CD14-positive monocyte (primary cell): ENCODE measurements around the gene LACRT. TPM values are rescaled to one million over a fixed set of nuclear protein-coding genes. Genes with fewer than 3 reads are reported as not detected.
"Not testable (repeated sequence)": the region's sequence is repeated elsewhere in the genome, so short reads cannot be mapped to it uniquely, and the experiment has no call there.

ENCODE experiments used
- DNase-seq, 3 donors: peaks; one replicate each; pipeline ENCODE4 v3.0.0-alpha.2; 2011 to 2022
- H2AFZ ChIP-seq: 2 replicates; pipeline ENCODE4 v1.6.0; 2012; ENCODE audit warnings: mild to moderate bottlenecking, low read depth, low read length, inconsistent platforms; ENCODE audit not compliant: insufficient read depth, poor library complexity, severe bottlenecking
- H3K27ac ChIP-seq, 2 donors: 1 replicate in 1 of 2; 2 replicates in 1 of 2; pipeline ENCODE4 v1.5.1; 2012 to 2013; ENCODE audit warnings: low read length in 2 of 2, control low read depth in 1 of 2, inconsistent platforms in 1 of 2, low read depth in 1 of 2, mild to moderate bottlenecking in 1 of 2
- H3K27me3 ChIP-seq, 2 donors: one replicate each; pipeline versions ENCODE4 v1.6.0 to v1.6.1; 2011 to 2013; ENCODE audit warnings: low read length in 2 of 2; ENCODE audit not compliant: control insufficient read depth in 2 of 2, insufficient read depth in 2 of 2
- H3K36me3 ChIP-seq, 2 donors: replicated peaks in 1 of 2; 1 replicate in 1 of 2; 2 replicates in 1 of 2; pipeline versions ENCODE4 v1.5.1 to v1.6.1; 2012 to 2013; ENCODE audit warnings: low read length in 2 of 2, control low read depth in 1 of 2, inconsistent platforms in 1 of 2, mild to moderate bottlenecking in 1 of 2; ENCODE audit not compliant: insufficient read depth in 2 of 2, control insufficient read depth in 1 of 2
- H3K4me1 ChIP-seq, 2 donors: 1 replicate in 1 of 2; 2 replicates in 1 of 2; pipeline versions ENCODE4 v1.5.1 to v1.6.1; 2012 to 2013; ENCODE audit warnings: low read length in 2 of 2, control low read depth in 1 of 2, inconsistent platforms in 1 of 2, mild to moderate bottlenecking in 1 of 2, moderate library complexity in 1 of 2; ENCODE audit not compliant: insufficient read depth in 2 of 2, control insufficient read depth in 1 of 2
- H3K4me2 ChIP-seq: replicated peaks from 2 replicates; pipeline ENCODE3; 2012; ENCODE audit warnings: low read length, moderate library complexity, mild to moderate bottlenecking; ENCODE audit not compliant: poor library complexity, severe bottlenecking; ENCODE audit errors: extremely low read depth
- H3K4me3 ChIP-seq, 3 experiments: fragments of 200-600 bp in 1 of 3; sonication (generic) in 1 of 3; replicated peaks in 1 of 3; 1 replicate in 2 of 3; 2 replicates in 1 of 3; pipeline ENCODE4 v1.5.1; 2011 to 2013; ENCODE audit warnings: low read length in 3 of 3, mild to moderate bottlenecking in 3 of 3, control low read depth in 2 of 3, low read depth in 2 of 3, inconsistent platforms in 1 of 3, moderate library complexity in 1 of 3
- H3K79me2 ChIP-seq: 2 replicates; pipeline ENCODE4 v1.6.0; 2012; ENCODE audit warnings: mild to moderate bottlenecking, control low read depth, inconsistent platforms, low read length, moderate library complexity; ENCODE audit not compliant: insufficient read depth
- H3K9ac ChIP-seq: 2 replicates; pipeline ENCODE4 v1.6.0; 2017; ENCODE audit warnings: low read length, mild to moderate bottlenecking; ENCODE audit not compliant: insufficient read depth, poor library complexity, severe bottlenecking
- H3K9me3 ChIP-seq, 2 donors: replicated peaks in 1 of 2; 1 replicate in 1 of 2; 2 replicates in 1 of 2; pipeline versions ENCODE4 v1.5.1 to v1.6.1; 2012 to 2013; ENCODE audit warnings: low read length in 2 of 2, control low read depth in 1 of 2; ENCODE audit not compliant: control insufficient read depth in 1 of 2, insufficient read depth in 1 of 2
- H4K20me1 ChIP-seq: 2 replicates; pipeline ENCODE4 v1.6.0; 2012; ENCODE audit warnings: mild to moderate bottlenecking, low read length, control low read depth, moderate library complexity; ENCODE audit not compliant: insufficient read depth
- H3K27ac Mint-ChIP-seq, 7 donors: one replicate each; pipeline ENCODE4 v1.8.0; 2020; ENCODE audit warnings: mild to moderate bottlenecking in 7 of 7, mixed read lengths in 7 of 7, moderate library complexity in 6 of 7, inconsistent platforms in 2 of 7
- H3K27me3 Mint-ChIP-seq, 3 donors: one replicate each; pipeline ENCODE4 v1.8.0; 2021 to 2022; ENCODE audit warnings: low read depth in 3 of 3, mild to moderate bottlenecking in 3 of 3, mixed read lengths in 3 of 3, moderate library complexity in 3 of 3, inconsistent platforms in 1 of 3
- H3K36me3 Mint-ChIP-seq, 2 donors: one replicate each; pipeline ENCODE4 v1.8.0; 2020; ENCODE audit warnings: mixed read lengths in 2 of 2, inconsistent platforms in 1 of 2, mild to moderate bottlenecking in 1 of 2
- H3K4me1 Mint-ChIP-seq: one replicate; pipeline ENCODE4 v1.8.0; 2020; ENCODE audit warnings: mild to moderate bottlenecking, mixed read lengths
- H3K4me3 Mint-ChIP-seq, 2 donors: one replicate each; pipeline ENCODE4 v1.8.0; 2020; ENCODE audit warnings: mild to moderate bottlenecking in 2 of 2, mixed read lengths in 2 of 2, moderate library complexity in 1 of 2
- H3K9me3 Mint-ChIP-seq, 7 donors: one replicate each; pipeline ENCODE4 v1.8.0; 2020 to 2022; ENCODE audit warnings: mixed read lengths in 7 of 7, mild to moderate bottlenecking in 6 of 7, moderate library complexity in 6 of 7, inconsistent platforms in 2 of 7
- CTCF ChIP-seq: fragments of 200-600 bp; IDR thresholded peaks from one replicate; pipeline ENCODE4 v1.8.0; 2022; ENCODE audit warnings: antibody characterized with exemption, mild to moderate bottlenecking
- WGBS: methylation state at CpG from one replicate; pipeline ENCODE4 v1.1.5; 2013; ENCODE audit warnings: missing lambda C conversion rate; ENCODE audit not compliant: insufficient coverage; 5-methylcytosine and 5-hydroxymethylcytosine counted together
- intact Hi-C, 2 donors: fragments of 100-400 bp; cut with micrococcal nuclease; formaldehyde crosslinking; loops; one replicate each; pipeline versions ENCODE4 v1.15.0 to v1.15.1; 2023
- polyA plus RNA-seq, 3 donors: library from polyadenylated mRNA; depleted of rRNA in 1 of 3; unstranded in 2 of 3; stranded (reverse) in 1 of 3; fragments of 300-500 nt in 2 of 3; fragments of >200 nt in 1 of 3; fragmentation: Illumina TruSeq in 2 of 3; gene quantifications; 1 replicate in 2 of 3; 2 replicates in 1 of 3; pipeline ENCODE4 v1.2.3, GENCODE V29; 2012 to 2021

LACRT gene
- polyA plus RNA-seq, 3 donors, result not detected

- peaks cover 0 to 6% (median 0%) of the 10 kb centered on the region in 3 donors for H3K27me3 Mint-ChIP-seq
- no peaks in the 10 kb centered on the region for H3K4me1 ChIP-seq
- H4K20me1 ChIP-seq, result no peaks in the 10 kb centered on the region
- H3K9me3 Mint-ChIP-seq, result no peaks in the 10 kb centered on the region
- no peaks in the 10 kb centered on the region for H3K4me1 Mint-ChIP-seq
- H3K36me3 ChIP-seq, result no peaks in the 10 kb centered on the region
- H3K9ac ChIP-seq, result no peak overlapping the region
- no peaks in the 10 kb centered on the region for H3K79me2 ChIP-seq
- H3K9me3 ChIP-seq, result no peaks in the 10 kb centered on the region
- no peak for DNase-seq
- H3K27ac Mint-ChIP-seq, result no peak overlapping the region
- H3K27me3 ChIP-seq, result peaks cover 3 to 5% of the 10 kb centered on the region in 2 donors
- H3K4me3 Mint-ChIP-seq, result no peak overlapping the region
- no peak overlapping the region for H3K4me3 ChIP-seq
- H2AFZ ChIP-seq, result no peak overlapping the region
- no peak overlapping the region for H3K4me2 ChIP-seq
- intact Hi-C loops, result no loop called here
- WGBS, result no CpG with 5 or more reads among the region's 3 CpGs
- no peak for TF ChIP-seq CTCF
- H3K27ac ChIP-seq, result no peak overlapping the region
- no peaks in the 10 kb centered on the region for H3K36me3 Mint-ChIP-seq
Measured at GRCh38 chr12:54666008-54666407, 31.3 kb upstream of the LACRT start.

- H3K4me1 Mint-ChIP-seq, DNase-seq, H3K4me3 ChIP-seq, H3K4me2 ChIP-seq, intact Hi-C loops, H2AFZ ChIP-seq, H3K36me3 ChIP-seq, H3K9ac ChIP-seq, H3K27ac Mint-ChIP-seq, H3K36me3 Mint-ChIP-seq, H3K9me3 ChIP-seq, H3K27me3 ChIP-seq, H3K27ac ChIP-seq, H4K20me1 ChIP-seq, H3K79me2 ChIP-seq, H3K4me1 ChIP-seq, H3K9me3 Mint-ChIP-seq, H3K27me3 Mint-ChIP-seq, H3K4me3 Mint-ChIP-seq: not testable (repeated sequence)
- no CpG with 5 or more reads among the region's 3 CpGs for WGBS
Measured at GRCh38 chr12:54665022-54665635, 30.4 kb upstream of the LACRT start.
